ENCODE data around the gene CD93.

Gene CD93

GRCh38 chr20:23032056-23032749 lies 53.9 kb downstream of the CD93 start:
- no peak for DNase-seq

- no peak for DNase-seq
Observed at GRCh38 chr20:23031346-23031745, 54.8 kb downstream of the CD93 start.

Data from T-helper 9 cell (primary cell).